ENCODE results near the gene BRMS1. TPM values are rescaled to one million over a fixed set of nuclear protein-coding genes. Genes with fewer than 3 reads are reported as not detected.

Gene BRMS1
- total RNA-seq, 3 donors from 2014 or later (not counting 1 experiment from before 2014, with no cell fraction given): 48.1 to 55.6 (median 48.2) TPM

DNA sequence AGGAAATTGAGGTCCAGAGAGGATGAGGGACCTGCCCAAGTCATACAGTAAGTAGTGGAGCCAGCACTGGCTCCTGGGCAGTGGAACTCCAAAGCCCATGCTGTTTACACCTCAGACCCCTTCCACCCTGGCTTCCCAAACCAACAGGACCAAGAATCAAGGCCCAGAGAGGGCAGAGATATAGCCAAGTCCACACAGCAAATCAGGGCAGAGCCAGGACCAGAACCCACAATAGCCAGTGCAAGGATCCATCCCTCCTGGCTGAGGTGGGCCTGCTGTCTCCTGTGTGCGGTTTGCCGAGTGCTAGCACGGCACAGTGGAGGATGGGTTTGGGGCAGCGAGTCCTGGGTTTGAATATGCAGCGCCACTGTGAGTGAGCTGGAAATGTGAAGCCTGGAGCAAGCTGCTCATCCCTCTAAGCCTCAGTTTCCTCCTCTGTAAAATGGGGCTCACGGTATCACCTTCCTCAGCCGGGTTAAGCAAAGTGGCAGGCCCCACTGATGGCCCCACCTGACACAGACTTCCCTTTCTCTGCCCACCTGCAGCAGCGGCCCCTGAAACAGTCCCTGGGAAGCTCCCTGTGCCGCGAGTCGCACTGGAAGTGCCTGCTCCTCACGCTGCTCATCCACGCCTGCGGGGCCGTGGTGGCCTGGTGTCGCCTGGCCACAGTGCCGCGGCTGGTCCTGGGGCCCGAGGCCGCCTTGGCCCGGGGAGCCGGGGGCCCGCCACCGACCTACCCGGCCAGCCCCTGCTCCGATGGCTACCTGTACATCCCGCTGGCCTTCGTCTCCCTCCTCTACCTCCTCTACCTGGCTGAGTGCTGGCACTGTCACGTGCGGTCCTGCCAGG, 50.9 kb downstream of the BRMS1 start:
- H3K9me3 ChIP-seq (ENCODE audit: control insufficient read depth, insufficient read depth, low read length): no peaks in the 10 kb centered on the region
- H3K4me1 Mint-ChIP-seq: peaks cover 17 to 24% of the 10 kb centered on the region in 2 donors
- no peaks in the 10 kb centered on the region for H3K9me3 Mint-ChIP-seq
- no peak for TF ChIP-seq CTCF (IDR thresholded peaks at IDR 0.05)
- H3K27ac Mint-ChIP-seq: no peak overlapping the region
- no peak for DNase-seq
- peaks cover 11% of the 10 kb centered on the region for H3K27me3 ChIP-seq (ENCODE audit: control insufficient read depth, insufficient read depth, low read length)
- H3K4me3 ChIP-seq (ENCODE audit: low read length): no peak overlapping the region
- 81% methylated on average over 30 of the region's 30 CpGs for WGBS (ENCODE audit: insufficient coverage)
- H3K36me3 ChIP-seq (ENCODE audit: control insufficient read depth, insufficient read depth, low read length): no peaks in the 10 kb centered on the region
- H3K27me3 Mint-ChIP-seq (ENCODE audit: low read depth in 2 of 2): peaks cover 28 to 32% of the 10 kb centered on the region in 2 donors
- intact Hi-C loops (cut with micrococcal nuclease): no loop called here
- peak overlapping the region; percentile 21 for H3K4me3 Mint-ChIP-seq
- H3K4me1 ChIP-seq (ENCODE audit: control insufficient read depth, insufficient read depth, low read length): peaks cover 22% of the 10 kb centered on the region
- H3K27ac ChIP-seq (ENCODE audit: low read length): no peak overlapping the region
- no peak for ATAC-seq
- H3K36me3 Mint-ChIP-seq: no peaks in the 10 kb centered on the region

DNA sequence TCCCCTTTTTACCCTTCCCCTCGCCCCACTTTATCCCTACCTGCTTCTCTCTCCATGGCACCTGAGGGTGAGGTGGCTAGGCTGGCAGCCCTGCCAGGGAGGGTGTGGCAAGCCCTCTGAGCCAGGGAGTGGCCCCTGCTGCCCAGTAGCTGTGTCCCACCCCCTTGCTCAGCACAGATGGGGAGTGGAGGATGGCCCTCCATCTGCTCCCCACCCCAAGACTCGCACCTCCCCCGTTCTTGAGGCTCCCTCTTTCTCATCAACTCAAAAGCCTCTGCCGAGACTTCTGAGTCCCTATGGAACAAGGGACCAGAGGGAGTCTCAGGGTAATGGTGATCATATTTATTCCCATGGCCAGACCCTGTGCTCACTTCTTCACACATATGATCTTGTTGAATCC, 51.6 kb downstream of the BRMS1 start:
- Mint-ChIP-seq H3K4me1 (peaks cover 20 to 29% of the 10 kb centered on the region in 2 donors), H3K27me3 (ENCODE audit: low read depth in 2 of 2) (peaks cover 28 to 32% of the 10 kb centered on the region in 2 donors), H3K4me3 (peak overlapping the region; percentile 21), H3K36me3 (no peaks in the 10 kb centered on the region), H3K27ac (no peak overlapping the region), H3K9me3 (no peaks in the 10 kb centered on the region)
- peaks cover 11% of the 10 kb centered on the region for H3K27me3 ChIP-seq (ENCODE audit: control insufficient read depth, insufficient read depth, low read length)
- no peaks in the 10 kb centered on the region for H3K36me3 ChIP-seq (ENCODE audit: control insufficient read depth, insufficient read depth, low read length)
- H3K27ac ChIP-seq (ENCODE audit: low read length): no peak overlapping the region
- no peaks in the 10 kb centered on the region for H3K9me3 ChIP-seq (ENCODE audit: control insufficient read depth, insufficient read depth, low read length)
- DNase-seq (no peak), ATAC-seq (no peak)
- intact Hi-C loops (cut with micrococcal nuclease): no loop called here
- H3K4me1 ChIP-seq (ENCODE audit: control insufficient read depth, insufficient read depth, low read length): peaks cover 25% of the 10 kb centered on the region
- no peak for TF ChIP-seq CTCF (IDR thresholded peaks at IDR 0.05)
- 89% methylated on average over 3 of the region's 4 CpGs for WGBS (ENCODE audit: insufficient coverage)
- H3K4me3 ChIP-seq (ENCODE audit: low read length): no peak overlapping the region

DNA sequence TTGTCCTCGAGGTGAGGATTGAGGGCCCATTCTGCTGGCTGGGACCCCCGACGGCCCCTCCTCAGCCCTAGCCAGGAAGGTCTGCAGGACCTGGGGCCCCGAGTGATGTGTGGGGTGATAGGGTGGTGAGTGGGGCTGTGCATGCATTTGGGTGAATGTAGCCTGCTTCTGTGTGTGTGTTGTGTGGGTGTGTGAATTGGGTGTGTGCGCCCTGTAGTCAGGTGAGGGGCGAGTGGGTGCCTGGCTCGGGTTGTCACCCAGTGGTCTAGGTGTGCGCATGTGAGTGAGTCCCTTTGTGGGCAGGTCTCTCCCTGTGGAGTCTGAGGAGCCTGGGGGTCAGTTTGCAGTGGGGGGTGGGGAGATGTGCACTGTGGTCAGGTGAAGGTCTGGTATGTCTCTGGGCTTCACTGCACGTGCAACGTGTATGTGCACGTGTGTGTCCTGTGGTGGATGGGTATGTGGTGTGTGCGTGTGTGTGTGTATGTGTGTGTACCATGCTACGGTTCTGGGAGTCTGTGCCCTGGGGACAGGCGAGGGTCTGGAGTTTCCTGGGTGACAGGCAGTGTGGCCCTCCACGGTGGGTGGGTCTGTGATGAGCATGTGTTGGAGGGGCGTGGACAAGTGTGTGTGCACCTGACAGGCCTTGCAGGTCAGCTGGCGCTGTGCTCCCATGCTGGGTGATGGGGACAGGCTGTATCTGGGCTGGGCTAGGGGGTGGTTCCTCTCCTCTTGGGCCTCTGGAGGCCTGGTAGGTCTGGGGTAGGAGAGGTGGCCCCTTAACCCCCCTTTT, 52.2 kb downstream of the BRMS1 start:
- DNase-seq: no peak
- intact Hi-C loops (cut with micrococcal nuclease): no loop called here
- Mint-ChIP-seq H3K4me3 (peak overlapping the region; percentile 6), H3K9me3 (no peaks in the 10 kb centered on the region), H3K27me3 (ENCODE audit: low read depth in 2 of 2) (peaks cover 28 to 32% of the 10 kb centered on the region in 2 donors), H3K27ac (peak overlapping the region in 1 of 2 donors; percentile 44), H3K4me1 (peaks cover 24 to 34% of the 10 kb centered on the region in 2 donors), H3K36me3 (no peaks in the 10 kb centered on the region)
- no peak for ATAC-seq
- TF ChIP-seq CTCF (IDR thresholded peaks at IDR 0.05): no peak
- 62% methylated on average over 17 of the region's 17 CpGs for WGBS (ENCODE audit: insufficient coverage)
- Histone ChIP-seq H3K36me3 (ENCODE audit: control insufficient read depth, insufficient read depth, low read length) (no peaks in the 10 kb centered on the region), H3K4me3 (ENCODE audit: low read length) (no peak overlapping the region), H3K4me1 (ENCODE audit: control insufficient read depth, insufficient read depth, low read length) (peaks cover 31% of the 10 kb centered on the region), H3K9me3 (ENCODE audit: control insufficient read depth, insufficient read depth, low read length) (no peaks in the 10 kb centered on the region), H3K27me3 (ENCODE audit: control insufficient read depth, insufficient read depth, low read length) (peaks cover 11% of the 10 kb centered on the region), H3K27ac (ENCODE audit: low read length) (no peak overlapping the region)

Measured in natural killer cell (primary cell).